GM21381 (cell line): ENCODE measurements around the gene GPANK1.

Source experiments
- ATAC-seq: cut with Tn5 transposase; IDR thresholded peaks from one replicate; pipeline ENCODE4 v1.9.1; 2021; ENCODE audit warnings: mild to moderate bottlenecking, moderate library complexity; ENCODE audit not compliant: unreplicated experiment

Gene GPANK1

GRCh38 chr6:31621320-31621939 is 43.4 kb downstream of the GPANK1 start:
- ATAC-seq, result no peak

GRCh38 chr6:31620586-31621319 is 44.0 kb downstream of the GPANK1 start, which contains the start of gene PRRC2A:
Gene PRRC2A (plus strand): TSS chr6:31620715. CDS start chr6:31622790, 2,075 bp downstream.
- ATAC-seq, result peak; percentile 50

- ATAC-seq, result peak; percentile 80
Measured at GRCh38 chr6:31619805-31620585, 44.8 kb downstream of the GPANK1 start.

GRCh38 chr6:31617010-31617409 is 47.8 kb downstream of the GPANK1 start:
- no peak for ATAC-seq

GRCh38 chr6:31615748-31616147 is 49.0 kb downstream of the GPANK1 start:
- no peak for ATAC-seq

- ATAC-seq, result no peak
Measured at GRCh38 chr6:31614684-31615578, 49.9 kb downstream of the GPANK1 start, which contains the start of gene AIF1. Gene AIF1 (plus strand): TSS chr6:31615234. CDS start chr6:31615330, 96 bp downstream.

- ATAC-seq, result no peak
Measured at GRCh38 chr6:31614075-31614619, 50.6 kb downstream of the GPANK1 start.
